ENCODE measurements around the gene DHX16. TPM values are rescaled to one million over a fixed set of nuclear protein-coding genes. Genes with fewer than 3 reads are reported as not detected.
A peak's percentile ranks its signal among the peaks of the same experiment; 100 is the strongest.

Gene DHX16
- total and polyA plus RNA-seq, 9 of the 15 experiments (the other 6 are each of a cell fraction or from before 2014, with no cell fraction given) = 14.6 to 66.1 (median 47.5) TPM

DNA sequence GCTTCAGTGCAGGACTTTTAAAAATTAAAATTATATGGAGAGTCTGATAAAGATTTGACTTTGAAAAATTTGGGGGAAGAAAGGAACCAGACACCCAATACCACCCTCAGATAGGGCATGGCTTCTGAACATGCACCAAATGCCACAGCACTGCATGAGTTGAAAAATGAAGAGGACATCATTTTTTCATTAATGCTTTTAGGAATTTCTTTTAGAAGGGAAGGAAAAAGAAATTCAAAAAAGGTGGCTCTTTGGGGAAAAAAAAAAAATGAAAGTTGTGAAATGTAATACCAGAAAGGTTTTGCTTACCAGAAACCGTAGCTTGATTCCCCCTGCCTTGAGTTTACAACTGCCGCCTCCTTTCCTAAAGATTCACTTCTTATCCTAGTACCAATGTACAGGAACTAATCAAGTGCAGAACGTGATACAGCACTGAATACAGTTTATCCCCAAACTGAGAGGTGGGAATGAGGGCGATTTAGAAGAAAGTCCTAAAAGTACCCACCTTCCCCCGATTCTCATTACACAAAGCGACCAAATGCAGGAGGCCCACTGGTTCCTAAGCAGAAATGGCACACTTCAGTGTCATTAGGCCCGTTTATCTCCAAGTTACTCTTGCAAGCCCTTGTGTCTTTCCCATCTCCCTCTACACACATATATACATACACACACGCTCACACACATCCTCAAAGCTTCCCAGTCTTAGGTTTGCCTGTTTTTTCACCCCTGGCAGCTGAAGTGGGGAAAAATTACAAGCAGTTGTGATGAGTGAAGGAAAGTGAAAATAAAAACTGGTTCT is 58.6 kb downstream of the DHX16 start (continued):
- TF ChIP-seq FOXA1 (IDR thresholded peaks at IDR 0.05; ENCODE audit: borderline replicate concordance) (no peak), FOXP1 (CRISPR knock-in tag; IDR thresholded peaks at IDR 0.05) (no peak), HCFC1 (IDR thresholded peaks at IDR 0.05; ENCODE audit: low read depth, low read length) (no peak), MYNN (IDR thresholded peaks at IDR 0.05) (no peak; the same call in none of the 2 replicates), MYNN (CRISPR knock-in tag; IDR thresholded peaks at IDR 0.05) (no peak), ERF (CRISPR knock-in tag; IDR thresholded peaks at IDR 0.05) (peak; percentile 75), EWSR1 (IDR thresholded peaks at IDR 0.05; ENCODE audit: borderline replicate concordance, low read depth, partially characterized antibody) (peak; percentile 54)
- TF ChIP-seq, protein P1, sequence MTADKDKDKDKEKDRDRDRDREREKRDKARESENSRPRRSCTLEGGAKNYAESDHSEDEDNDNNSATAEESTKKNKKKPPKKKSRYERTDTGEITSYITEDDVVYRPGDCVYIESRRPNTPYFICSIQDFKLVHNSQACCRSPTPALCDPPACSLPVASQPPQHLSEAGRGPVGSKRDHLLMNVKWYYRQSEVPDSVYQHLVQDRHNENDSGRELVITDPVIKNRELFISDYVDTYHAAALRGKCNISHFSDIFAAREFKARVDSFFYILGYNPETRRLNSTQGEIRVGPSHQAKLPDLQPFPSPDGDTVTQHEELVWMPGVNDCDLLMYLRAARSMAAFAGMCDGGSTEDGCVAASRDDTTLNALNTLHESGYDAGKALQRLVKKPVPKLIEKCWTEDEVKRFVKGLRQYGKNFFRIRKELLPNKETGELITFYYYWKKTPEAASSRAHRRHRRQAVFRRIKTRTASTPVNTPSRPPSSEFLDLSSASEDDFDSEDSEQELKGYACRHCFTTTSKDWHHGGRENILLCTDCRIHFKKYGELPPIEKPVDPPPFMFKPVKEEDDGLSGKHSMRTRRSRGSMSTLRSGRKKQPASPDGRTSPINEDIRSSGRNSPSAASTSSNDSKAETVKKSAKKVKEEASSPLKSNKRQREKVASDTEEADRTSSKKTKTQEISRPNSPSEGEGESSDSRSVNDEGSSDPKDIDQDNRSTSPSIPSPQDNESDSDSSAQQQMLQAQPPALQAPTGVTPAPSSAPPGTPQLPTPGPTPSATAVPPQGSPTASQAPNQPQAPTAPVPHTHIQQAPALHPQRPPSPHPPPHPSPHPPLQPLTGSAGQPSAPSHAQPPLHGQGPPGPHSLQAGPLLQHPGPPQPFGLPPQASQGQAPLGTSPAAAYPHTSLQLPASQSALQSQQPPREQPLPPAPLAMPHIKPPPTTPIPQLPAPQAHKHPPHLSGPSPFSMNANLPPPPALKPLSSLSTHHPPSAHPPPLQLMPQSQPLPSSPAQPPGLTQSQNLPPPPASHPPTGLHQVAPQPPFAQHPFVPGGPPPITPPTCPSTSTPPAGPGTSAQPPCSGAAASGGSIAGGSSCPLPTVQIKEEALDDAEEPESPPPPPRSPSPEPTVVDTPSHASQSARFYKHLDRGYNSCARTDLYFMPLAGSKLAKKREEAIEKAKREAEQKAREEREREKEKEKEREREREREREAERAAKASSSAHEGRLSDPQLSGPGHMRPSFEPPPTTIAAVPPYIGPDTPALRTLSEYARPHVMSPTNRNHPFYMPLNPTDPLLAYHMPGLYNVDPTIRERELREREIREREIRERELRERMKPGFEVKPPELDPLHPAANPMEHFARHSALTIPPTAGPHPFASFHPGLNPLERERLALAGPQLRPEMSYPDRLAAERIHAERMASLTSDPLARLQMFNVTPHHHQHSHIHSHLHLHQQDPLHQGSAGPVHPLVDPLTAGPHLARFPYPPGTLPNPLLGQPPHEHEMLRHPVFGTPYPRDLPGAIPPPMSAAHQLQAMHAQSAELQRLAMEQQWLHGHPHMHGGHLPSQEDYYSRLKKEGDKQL (CRISPR knock-in tag; IDR thresholded peaks at IDR 0.05; ENCODE audit: borderline replicate concordance) = no peak
- TF ChIP-seq, protein P2, sequence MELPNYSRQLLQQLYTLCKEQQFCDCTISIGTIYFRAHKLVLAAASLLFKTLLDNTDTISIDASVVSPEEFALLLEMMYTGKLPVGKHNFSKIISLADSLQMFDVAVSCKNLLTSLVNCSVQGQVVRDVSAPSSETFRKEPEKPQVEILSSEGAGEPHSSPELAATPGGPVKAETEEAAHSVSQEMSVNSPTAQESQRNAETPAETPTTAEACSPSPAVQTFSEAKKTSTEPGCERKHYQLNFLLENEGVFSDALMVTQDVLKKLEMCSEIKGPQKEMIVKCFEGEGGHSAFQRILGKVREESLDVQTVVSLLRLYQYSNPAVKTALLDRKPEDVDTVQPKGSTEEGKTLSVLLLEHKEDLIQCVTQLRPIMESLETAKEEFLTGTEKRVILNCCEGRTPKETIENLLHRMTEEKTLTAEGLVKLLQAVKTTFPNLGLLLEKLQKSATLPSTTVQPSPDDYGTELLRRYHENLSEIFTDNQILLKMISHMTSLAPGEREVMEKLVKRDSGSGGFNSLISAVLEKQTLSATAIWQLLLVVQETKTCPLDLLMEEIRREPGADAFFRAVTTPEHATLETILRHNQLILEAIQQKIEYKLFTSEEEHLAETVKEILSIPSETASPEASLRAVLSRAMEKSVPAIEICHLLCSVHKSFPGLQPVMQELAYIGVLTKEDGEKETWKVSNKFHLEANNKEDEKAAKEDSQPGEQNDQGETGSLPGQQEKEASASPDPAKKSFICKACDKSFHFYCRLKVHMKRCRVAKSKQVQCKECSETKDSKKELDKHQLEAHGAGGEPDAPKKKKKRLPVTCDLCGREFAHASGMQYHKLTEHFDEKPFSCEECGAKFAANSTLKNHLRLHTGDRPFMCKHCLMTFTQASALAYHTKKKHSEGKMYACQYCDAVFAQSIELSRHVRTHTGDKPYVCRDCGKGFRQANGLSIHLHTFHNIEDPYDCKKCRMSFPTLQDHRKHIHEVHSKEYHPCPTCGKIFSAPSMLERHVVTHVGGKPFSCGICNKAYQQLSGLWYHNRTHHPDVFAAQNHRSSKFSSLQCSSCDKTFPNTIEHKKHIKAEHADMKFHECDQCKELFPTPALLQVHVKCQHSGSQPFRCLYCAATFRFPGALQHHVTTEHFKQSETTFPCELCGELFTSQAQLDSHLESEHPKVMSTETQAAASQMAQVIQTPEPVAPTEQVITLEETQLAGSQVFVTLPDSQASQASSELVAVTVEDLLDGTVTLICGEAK (IDR thresholded peaks at IDR 0.05) = peak; percentile 49; the same call in 1 of the 2 replicates
- TF ChIP-seq, protein P2 (CRISPR knock-in tag; IDR thresholded peaks at IDR 0.05) = no peak
- TF ChIP-seq, protein P3, sequence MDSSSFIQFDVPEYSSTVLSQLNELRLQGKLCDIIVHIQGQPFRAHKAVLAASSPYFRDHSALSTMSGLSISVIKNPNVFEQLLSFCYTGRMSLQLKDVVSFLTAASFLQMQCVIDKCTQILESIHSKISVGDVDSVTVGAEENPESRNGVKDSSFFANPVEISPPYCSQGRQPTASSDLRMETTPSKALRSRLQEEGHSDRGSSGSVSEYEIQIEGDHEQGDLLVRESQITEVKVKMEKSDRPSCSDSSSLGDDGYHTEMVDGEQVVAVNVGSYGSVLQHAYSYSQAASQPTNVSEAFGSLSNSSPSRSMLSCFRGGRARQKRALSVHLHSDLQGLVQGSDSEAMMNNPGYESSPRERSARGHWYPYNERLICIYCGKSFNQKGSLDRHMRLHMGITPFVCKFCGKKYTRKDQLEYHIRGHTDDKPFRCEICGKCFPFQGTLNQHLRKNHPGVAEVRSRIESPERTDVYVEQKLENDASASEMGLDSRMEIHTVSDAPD (CRISPR knock-in tag; IDR thresholded peaks at IDR 0.05) = no peak

Measured in K562 (cell line).